HFFc6 (cell line): ENCODE data around the gene OTOS. TPM values are rescaled to one million over a fixed set of nuclear protein-coding genes. Genes with fewer than 3 reads are reported as not detected.

ENCODE experiments used
- DNase-seq: peaks from one replicate; pipeline ENCODE4 v3.0.0-alpha.2; 2018
- H3K27ac Mint-ChIP-seq: 2 replicates; pipeline ENCODE4 v1.8.0; 2020; ENCODE audit warnings: mild to moderate bottlenecking, mixed read lengths
- H3K27me3 Mint-ChIP-seq: 2 replicates; pipeline ENCODE4 v1.8.0; 2021; ENCODE audit warnings: mild to moderate bottlenecking, moderate library complexity, mixed read lengths; ENCODE audit not compliant: insufficient read depth
- H3K36me3 Mint-ChIP-seq: 2 replicates; pipeline ENCODE4 v1.8.0; 2021; ENCODE audit warnings: low read depth, mixed read lengths
- H3K4me1 Mint-ChIP-seq: 2 replicates; pipeline ENCODE4 v1.8.0; 2020; ENCODE audit warnings: low read depth, mixed read lengths
- H3K4me3 Mint-ChIP-seq: 2 replicates; pipeline ENCODE4 v1.8.0; 2020; ENCODE audit warnings: mild to moderate bottlenecking, moderate library complexity, mixed read lengths
- H3K9me3 Mint-ChIP-seq: 2 replicates; pipeline ENCODE4 v1.8.0; 2020; ENCODE audit warnings: mild to moderate bottlenecking, mixed read lengths
- CTCF ChIP-seq: fragments of 200-600 bp; sonication (generic); IDR thresholded peaks from 2 replicates; pipeline ENCODE4 v1.5.0; 2021; ENCODE audit warnings: antibody characterized with exemption, mild to moderate bottlenecking
- long read RNA-seq: library from polyadenylated mRNA; unstranded; transcript quantifications from one replicate; pipeline ENCODE4 v2.0.0, GENCODE V29; 2019
- total RNA-seq, 6 experiments: library from RNA; stranded (reverse); fragmentation: NEBNext Ultra II Directional; extraction: Animal tissue kit (Norgen Biotek cat#: 25700); gene quantifications; 2 replicates in 1 of 6; 3 replicates in 5 of 6; pipeline ENCODE4 v1.2.3, GENCODE V29; 2021

Gene OTOS
- total RNA-seq, result under 1 TPM in 2 of 6 experiments, not detected in 4; 0.27 to 0.43 TPM
- long read RNA-seq, result 0 reads

- Mint-ChIP-seq H3K27ac (no peak within 1 kb of the TSS), H3K4me3 (no peak within 1 kb of the TSS), H3K9me3 (no peaks in the 10 kb centered on the region), H3K36me3 (no peaks in the 10 kb centered on the region; the same call in 1 of the 2 replicates), H3K27me3 (peaks cover 21% of the 10 kb centered on the region), H3K4me1 (peaks cover 7% of the 10 kb centered on the region)
- no peak for TF ChIP-seq CTCF
- DNase-seq, result no peak
Measured at GRCh38 chr2:240140511-240140910, at the start of gene OTOS. Gene OTOS (minus strand): TSS chr2:240140658. CDS start chr2:240140326, 332 bp downstream.

- TF ChIP-seq CTCF, result no peak
- no peak overlapping the region for H3K4me3 Mint-ChIP-seq
- H3K36me3 Mint-ChIP-seq, result peaks cover 9% of the 10 kb centered on the region; the same call in 1 of the 2 replicates
- peaks cover 25% of the 10 kb centered on the region for H3K9me3 Mint-ChIP-seq
- no peaks in the 10 kb centered on the region for H3K4me1 Mint-ChIP-seq
- H3K27ac Mint-ChIP-seq, result no peak overlapping the region
- DNase-seq, result no peak
- H3K27me3 Mint-ChIP-seq, result peaks cover 67% of the 10 kb centered on the region
Measured at GRCh38 chr2:240189686-240190085, 49.2 kb upstream of the OTOS start.

GRCh38 chr2:240187989-240188590 lies 47.6 kb upstream of the OTOS start:
- Mint-ChIP-seq H3K4me1 (no peaks in the 10 kb centered on the region), H3K9me3 (peaks cover 25% of the 10 kb centered on the region), H3K4me3 (no peak overlapping the region), H3K27ac (no peak overlapping the region), H3K27me3 (peaks cover 70% of the 10 kb centered on the region), H3K36me3 (peaks cover 9% of the 10 kb centered on the region; the same call in 1 of the 2 replicates)
- no peak for TF ChIP-seq CTCF
- DNase-seq, result no peak

GRCh38 chr2:240186191-240186725 lies 45.8 kb upstream of the OTOS start:
- Mint-ChIP-seq H3K4me3 (no peak overlapping the region), H3K36me3 (peaks cover 9% of the 10 kb centered on the region; the same call in 1 of the 2 replicates), H3K9me3 (peaks cover 25% of the 10 kb centered on the region), H3K27me3 (peaks cover 64% of the 10 kb centered on the region), H3K4me1 (no peaks in the 10 kb centered on the region), H3K27ac (no peak overlapping the region)
- no peak for TF ChIP-seq CTCF
- no peak for DNase-seq

- no peak for TF ChIP-seq CTCF
- no peaks in the 10 kb centered on the region for H3K4me1 Mint-ChIP-seq
- H3K4me3 Mint-ChIP-seq, result no peak overlapping the region
- H3K36me3 Mint-ChIP-seq, result peaks cover 9% of the 10 kb centered on the region; the same call in 1 of the 2 replicates
- DNase-seq, result no peak
- peaks cover 25% of the 10 kb centered on the region for H3K9me3 Mint-ChIP-seq
- H3K27me3 Mint-ChIP-seq, result peaks cover 60% of the 10 kb centered on the region
- H3K27ac Mint-ChIP-seq, result no peak overlapping the region
Measured at GRCh38 chr2:240184656-240185055, 44.2 kb upstream of the OTOS start.
